Breast epithelium (tissue), 4 donors: ENCODE data around the gene MYDGF. TPM values are rescaled to one million over a fixed set of nuclear protein-coding genes. Genes with fewer than 3 reads are reported as not detected.

Experiments used
- DNase-seq, 2 donors: peaks; one replicate each; pipeline ENCODE4 v3.0.0-alpha.2; 2019; ENCODE audit warnings: low spot score in 2 of 2
- H3K27ac ChIP-seq, 2 donors: fragments of 200-600 bp; sonication (generic) in 1 of 2; one replicate each; pipeline ENCODE4 v1.5.1; 2016 to 2019; ENCODE audit warnings: mild to moderate bottlenecking in 1 of 2
- H3K27me3 ChIP-seq, 2 donors: fragments of 200-600 bp; sonication (generic) in 1 of 2; one replicate each; pipeline versions ENCODE4 v1.5.1 to v1.6.0; 2017 to 2019; ENCODE audit warnings: control low read depth in 1 of 2, mild to moderate bottlenecking in 1 of 2
- H3K36me3 ChIP-seq: fragments of 200-600 bp; one replicate; pipeline ENCODE4 v1.5.1; 2019
- H3K4me1 ChIP-seq, 2 donors: fragments of 200-600 bp; sonication (generic); one replicate each; pipeline ENCODE4 v1.5.1; 2016 to 2019; ENCODE audit warnings: control low read depth in 1 of 2
- H3K4me3 ChIP-seq, 3 donors: fragments of 200-600 bp; sonication (generic); 1 replicate in 2 of 3; 2 replicates in 1 of 3; pipeline ENCODE4 v1.5.1; 2016 to 2019; ENCODE audit warnings: mild to moderate bottlenecking in 3 of 3, moderate library complexity in 2 of 3
- H3K9me3 ChIP-seq, 2 donors: fragments of 200-600 bp; sonication (generic) in 1 of 2; one replicate each; pipeline ENCODE4 v1.5.1; 2016 to 2019; ENCODE audit warnings: control low read depth in 1 of 2
- POLR2A ChIP-seq: fragments of 450-650 bp; IDR thresholded peaks from one replicate; pipeline ENCODE4 v1.6.1; 2016; ENCODE audit warnings: antibody characterized with exemption, mild to moderate bottlenecking, moderate library complexity
- POLR2AphosphoS5 ChIP-seq, 3 donors: sonication (generic); formaldehyde crosslinking; IDR thresholded peaks; one replicate each; pipeline ENCODE4 v1.6.1; 2017; ENCODE audit warnings: antibody characterized with exemption in 3 of 3
- intact Hi-C: fragments of 100-400 bp; cut with DNase I; formaldehyde crosslinking; loops from one replicate; pipeline ENCODE4 v1.15.1; 2023; ENCODE audit warnings: low total_unique reads
- total RNA-seq, 3 donors: library from RNA; depleted of rRNA; stranded (reverse); fragments of >200 nt; gene quantifications; one replicate each; pipeline ENCODE4 v1.1.0, GENCODE V29; 2016
- TF ChIP-seq, protein P1 (sequence below), 3 donors: fragments of 450-650 bp; IDR thresholded peaks; one replicate each; pipeline ENCODE4 v1.5.1; 2016 to 2017; ENCODE audit warnings: antibody characterized with exemption in 3 of 3, mild to moderate bottlenecking in 3 of 3, moderate library complexity in 3 of 3

MYDGF gene
- total RNA-seq, 3 donors from 2014 or later = 36.3 to 55.1 (median 42.1) TPM

DNA sequence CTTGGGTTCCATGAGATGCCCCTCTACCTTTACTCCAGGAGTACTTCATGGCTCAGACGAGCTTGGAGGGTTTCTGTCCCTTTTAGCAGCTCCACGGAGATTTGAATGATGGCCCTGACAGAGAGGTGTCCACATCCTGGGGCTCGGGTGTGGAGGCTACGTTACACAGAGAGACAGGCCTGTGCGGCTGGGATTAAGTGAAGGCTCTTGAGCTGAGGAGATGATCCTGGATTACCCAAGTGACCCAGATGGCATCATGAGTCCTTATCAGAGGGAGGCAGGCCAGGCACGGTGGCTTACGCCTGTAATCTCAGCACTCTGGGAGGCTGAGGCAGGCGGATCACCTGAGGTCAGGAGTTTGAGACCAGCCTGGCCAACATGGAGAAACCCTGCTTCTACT, 41.1 kb upstream of the MYDGF start:
- no peak overlapping the region for H3K4me3 ChIP-seq
- intact Hi-C loops = no loop called here
- H3K27me3 ChIP-seq = no peaks in the 10 kb centered on the region
- no peaks in the 10 kb centered on the region for H3K9me3 ChIP-seq
- no peak for DNase-seq
- H3K27ac ChIP-seq = peak overlapping the region; percentile 76 to 84
- no peaks in the 10 kb centered on the region for H3K36me3 ChIP-seq
- peaks cover 14 to 44% of the 10 kb centered on the region in 2 donors for H3K4me1 ChIP-seq
- TF ChIP-seq POLR2AphosphoS5 (IDR thresholded peaks at IDR 0.05) (no peak), POLR2A (no peak)

DNA sequence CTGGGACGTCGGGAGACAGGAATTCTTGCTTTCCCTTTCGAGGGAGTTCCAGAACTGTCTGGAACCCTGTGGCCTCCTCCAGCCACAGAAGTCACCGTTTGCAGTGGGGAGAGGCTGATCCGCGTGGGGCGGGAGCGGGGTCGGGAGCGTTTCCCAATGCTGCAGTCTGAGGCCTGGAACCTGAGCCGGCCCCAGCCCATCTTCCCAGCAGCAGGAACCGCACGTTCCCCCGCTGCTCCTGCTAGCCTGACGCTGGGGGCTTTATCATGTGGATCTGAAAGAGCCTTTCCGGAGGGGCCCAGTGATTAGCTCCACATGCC, 40.1 kb upstream of the MYDGF start:
- H3K9me3 ChIP-seq = no peaks in the 10 kb centered on the region
- no peaks in the 10 kb centered on the region for H3K36me3 ChIP-seq
- peaks cover 14 to 44% of the 10 kb centered on the region in 2 donors for H3K4me1 ChIP-seq
- TF ChIP-seq, protein P1, sequence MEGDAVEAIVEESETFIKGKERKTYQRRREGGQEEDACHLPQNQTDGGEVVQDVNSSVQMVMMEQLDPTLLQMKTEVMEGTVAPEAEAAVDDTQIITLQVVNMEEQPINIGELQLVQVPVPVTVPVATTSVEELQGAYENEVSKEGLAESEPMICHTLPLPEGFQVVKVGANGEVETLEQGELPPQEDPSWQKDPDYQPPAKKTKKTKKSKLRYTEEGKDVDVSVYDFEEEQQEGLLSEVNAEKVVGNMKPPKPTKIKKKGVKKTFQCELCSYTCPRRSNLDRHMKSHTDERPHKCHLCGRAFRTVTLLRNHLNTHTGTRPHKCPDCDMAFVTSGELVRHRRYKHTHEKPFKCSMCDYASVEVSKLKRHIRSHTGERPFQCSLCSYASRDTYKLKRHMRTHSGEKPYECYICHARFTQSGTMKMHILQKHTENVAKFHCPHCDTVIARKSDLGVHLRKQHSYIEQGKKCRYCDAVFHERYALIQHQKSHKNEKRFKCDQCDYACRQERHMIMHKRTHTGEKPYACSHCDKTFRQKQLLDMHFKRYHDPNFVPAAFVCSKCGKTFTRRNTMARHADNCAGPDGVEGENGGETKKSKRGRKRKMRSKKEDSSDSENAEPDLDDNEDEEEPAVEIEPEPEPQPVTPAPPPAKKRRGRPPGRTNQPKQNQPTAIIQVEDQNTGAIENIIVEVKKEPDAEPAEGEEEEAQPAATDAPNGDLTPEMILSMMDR (IDR thresholded peaks at IDR 0.05) = no peak
- TF ChIP-seq POLR2A (no peak), POLR2AphosphoS5 (IDR thresholded peaks at IDR 0.05) (no peak)
- intact Hi-C loops = no loop called here
- H3K4me3 ChIP-seq = no peak overlapping the region
- H3K27ac ChIP-seq = peak overlapping the region; percentile 76 to 84
- H3K27me3 ChIP-seq = no peaks in the 10 kb centered on the region
- no peak for DNase-seq

DNA sequence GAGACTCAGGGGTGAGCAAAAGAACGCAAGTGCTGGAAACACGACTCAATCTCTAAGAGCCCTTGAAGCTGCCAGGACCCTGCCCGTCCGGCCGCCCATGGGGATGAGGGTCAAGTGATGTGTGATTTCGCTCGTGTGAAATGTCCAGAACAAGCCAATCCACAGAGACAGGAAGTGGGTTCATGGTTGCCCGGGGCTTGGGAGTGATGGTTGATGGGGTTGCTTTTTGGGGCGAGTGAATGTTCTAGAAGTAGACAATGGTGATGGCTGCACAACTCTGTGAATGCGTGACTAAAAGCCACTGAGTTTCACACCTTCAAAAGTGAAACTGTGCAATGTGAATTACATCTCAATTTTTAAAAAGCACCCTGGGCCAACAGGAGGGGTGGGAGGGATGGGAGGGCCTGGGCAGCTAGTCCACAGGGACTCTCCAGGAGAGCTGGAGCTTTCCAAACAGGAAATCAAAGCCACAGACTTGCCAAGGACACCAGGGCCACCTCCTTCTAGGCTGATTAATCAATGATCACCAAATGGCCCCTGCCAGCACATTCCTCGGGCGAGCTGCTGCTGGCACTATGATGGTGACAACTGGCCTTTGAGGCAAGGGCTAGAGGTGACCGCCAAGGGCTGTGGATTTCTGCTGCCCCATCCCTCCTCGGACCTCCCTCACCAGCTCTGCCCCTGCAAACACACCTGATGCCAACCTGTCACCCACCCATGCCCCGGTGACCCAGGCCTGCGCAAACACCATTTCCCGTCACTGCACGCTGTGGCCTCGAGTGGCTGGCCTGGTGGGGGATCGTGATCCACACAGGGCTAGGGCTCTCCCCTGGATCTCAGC, 39.5 kb upstream of the MYDGF start:
- H3K36me3 ChIP-seq = no peaks in the 10 kb centered on the region
- H3K9me3 ChIP-seq = no peaks in the 10 kb centered on the region
- intact Hi-C loops = no loop called here
- peak in 1 of 3 donors; percentile 5 for TF ChIP-seq POLR2AphosphoS5 (IDR thresholded peaks at IDR 0.05)
- TF ChIP-seq POLR2A = no peak
- TF ChIP-seq, protein P1 (IDR thresholded peaks at IDR 0.05) = no peak
- H3K27ac ChIP-seq = peak overlapping the region; percentile 76 to 84
- H3K4me3 ChIP-seq = no peak overlapping the region
- no peaks in the 10 kb centered on the region for H3K27me3 ChIP-seq
- no peak for DNase-seq
- H3K4me1 ChIP-seq = peaks cover 14 to 44% of the 10 kb centered on the region in 2 donors

DNA sequence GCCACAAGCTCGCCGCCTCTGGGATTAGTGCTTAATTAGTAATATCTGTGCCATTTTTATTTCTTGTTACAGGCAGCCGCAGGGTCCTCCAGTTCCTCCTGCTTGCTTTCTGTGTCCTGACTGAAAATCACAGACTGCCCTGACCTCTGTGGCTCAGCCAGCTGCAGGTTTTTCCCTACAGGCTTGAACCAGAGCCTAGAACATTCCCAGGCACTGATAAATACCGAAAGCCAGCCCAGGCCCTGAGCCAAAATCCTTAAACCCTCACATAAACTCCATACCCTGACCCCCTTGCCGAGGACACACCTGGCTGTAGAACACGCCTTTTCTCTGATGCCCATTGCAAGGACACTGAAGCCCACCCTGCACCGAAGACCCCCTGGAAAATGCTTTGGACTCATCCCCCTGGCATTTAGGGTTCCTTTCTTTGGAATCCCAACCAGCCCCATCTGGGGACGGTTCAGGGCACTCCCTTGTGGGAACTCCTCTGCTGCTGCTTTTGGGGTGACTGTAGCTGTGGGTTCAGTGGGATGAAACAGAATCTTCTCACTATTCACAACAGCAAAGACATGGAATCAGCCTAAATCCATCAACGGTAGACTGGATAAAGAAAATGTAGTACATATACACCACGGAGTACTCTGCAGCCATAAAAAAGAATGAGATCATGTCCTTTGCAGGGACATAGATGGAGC, 38.0 kb upstream of the MYDGF start:
- Histone ChIP-seq H3K9me3 (no peaks in the 10 kb centered on the region), H3K4me3 (no peak overlapping the region), H3K27me3 (no peaks in the 10 kb centered on the region), H3K27ac (peak overlapping the region; percentile 76 to 84), H3K4me1 (peaks cover 9 to 34% of the 10 kb centered on the region in 2 donors), H3K36me3 (no peaks in the 10 kb centered on the region)
- intact Hi-C loops = no loop called here
- TF ChIP-seq POLR2A (no peak), POLR2AphosphoS5 (IDR thresholded peaks at IDR 0.05) (peak in 1 of 3 donors; percentile 28)
- TF ChIP-seq, protein P1 (IDR thresholded peaks at IDR 0.05) = no peak
- DNase-seq = peak in 1 of 2 donors; percentile 83

DNA sequence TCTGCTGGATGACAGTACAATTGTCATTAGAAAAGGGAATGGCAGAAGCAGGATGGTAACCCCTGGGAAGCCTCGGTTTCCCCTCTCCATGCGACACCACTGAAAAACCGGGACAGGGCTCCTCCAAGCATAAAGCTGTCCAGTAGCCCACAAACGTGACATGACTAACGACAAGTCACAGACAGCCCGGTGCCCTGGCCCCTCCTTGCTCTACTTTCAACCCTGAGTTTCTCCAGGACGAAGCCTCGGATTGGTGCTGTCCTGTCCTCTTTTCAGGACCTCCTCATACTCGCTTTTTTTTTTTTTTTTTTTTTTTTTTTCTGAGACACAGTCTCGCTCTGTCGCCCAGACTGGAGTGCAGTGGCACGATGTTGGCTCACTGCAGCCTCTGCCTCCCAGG, 37.2 kb upstream of the MYDGF start:
- intact Hi-C loops = no loop called here
- Histone ChIP-seq H3K27me3 (no peaks in the 10 kb centered on the region), H3K27ac (peak overlapping the region; percentile 76 to 84), H3K36me3 (no peaks in the 10 kb centered on the region), H3K9me3 (no peaks in the 10 kb centered on the region), H3K4me1 (peaks cover 9 to 31% of the 10 kb centered on the region in 2 donors), H3K4me3 (no peak overlapping the region)
- TF ChIP-seq, protein P1 (IDR thresholded peaks at IDR 0.05) = no peak
- TF ChIP-seq POLR2AphosphoS5 (IDR thresholded peaks at IDR 0.05) = no peak
- TF ChIP-seq POLR2A = no peak
- DNase-seq = no peak
